ENCODE data around the gene PKN1.

Gene PKN1

GRCh38 chr19:14515501-14516047 lies 82.5 kb downstream of the PKN1 start:
- no peak for DNase-seq (ENCODE audit: low read depth)

DNA sequence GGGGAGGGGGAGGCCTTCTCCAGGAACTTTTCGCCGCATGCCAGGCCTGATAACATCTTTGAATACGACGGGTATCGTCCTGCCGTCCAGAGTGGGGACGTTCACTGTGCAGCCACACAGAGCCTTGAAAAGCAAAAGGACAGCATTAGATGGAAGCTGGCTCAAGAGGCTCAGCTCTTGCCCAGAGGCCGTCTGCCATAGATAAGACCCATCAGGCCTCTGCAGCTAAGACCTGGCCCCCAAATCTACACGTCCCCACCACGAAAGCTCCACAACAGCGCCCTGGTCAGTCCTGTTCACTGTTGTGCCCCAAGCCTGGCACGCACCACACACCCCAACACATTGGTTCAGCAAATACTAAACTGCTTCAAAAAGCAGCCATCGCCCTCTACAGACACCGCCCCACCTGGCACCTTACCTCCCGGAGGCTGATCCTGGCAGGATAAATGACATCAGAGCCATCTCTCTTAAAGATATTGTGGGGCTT lies 83.0 kb downstream of the PKN1 start:
- no peak for DNase-seq (ENCODE audit: low read depth)

DNA sequence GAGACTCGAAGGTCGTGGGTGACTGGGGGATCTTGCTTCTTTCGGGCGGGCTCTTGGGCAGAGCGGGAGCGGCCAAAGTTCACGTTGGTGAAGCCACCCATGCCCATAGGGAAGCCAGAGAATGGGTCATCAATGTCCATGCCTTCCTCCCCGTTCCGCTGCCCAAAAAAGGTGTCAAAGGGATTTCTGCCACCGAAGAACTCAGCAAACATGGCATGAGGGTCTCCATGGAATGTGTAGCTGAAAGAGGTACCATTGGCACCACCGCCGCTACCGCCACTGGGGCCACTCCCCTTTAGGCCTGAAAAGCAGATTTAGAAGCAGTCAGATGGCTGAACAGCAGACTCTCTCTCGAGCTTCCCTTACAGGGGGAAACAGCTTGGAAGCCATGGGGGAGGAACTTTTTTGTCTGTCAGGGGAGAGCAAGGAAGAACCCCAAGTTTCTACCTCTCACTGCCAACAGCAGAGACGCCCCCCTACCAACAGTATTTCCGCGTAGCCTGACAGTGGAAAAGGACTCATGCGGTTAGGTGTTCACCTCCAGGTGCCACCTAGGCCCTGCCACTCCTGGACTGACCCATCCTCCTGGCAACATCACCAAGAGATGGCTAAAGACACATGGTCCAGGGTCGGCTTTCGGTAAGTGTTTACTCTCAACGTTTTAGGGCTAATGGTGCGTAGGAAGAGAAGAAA lies 83.8 kb downstream of the PKN1 start:
- DNase-seq (ENCODE audit: low read depth): peak; percentile 15

- no peak for DNase-seq (ENCODE audit: low read depth)
Observed at GRCh38 chr19:14517446-14517839, 84.3 kb downstream of the PKN1 start.

DNA sequence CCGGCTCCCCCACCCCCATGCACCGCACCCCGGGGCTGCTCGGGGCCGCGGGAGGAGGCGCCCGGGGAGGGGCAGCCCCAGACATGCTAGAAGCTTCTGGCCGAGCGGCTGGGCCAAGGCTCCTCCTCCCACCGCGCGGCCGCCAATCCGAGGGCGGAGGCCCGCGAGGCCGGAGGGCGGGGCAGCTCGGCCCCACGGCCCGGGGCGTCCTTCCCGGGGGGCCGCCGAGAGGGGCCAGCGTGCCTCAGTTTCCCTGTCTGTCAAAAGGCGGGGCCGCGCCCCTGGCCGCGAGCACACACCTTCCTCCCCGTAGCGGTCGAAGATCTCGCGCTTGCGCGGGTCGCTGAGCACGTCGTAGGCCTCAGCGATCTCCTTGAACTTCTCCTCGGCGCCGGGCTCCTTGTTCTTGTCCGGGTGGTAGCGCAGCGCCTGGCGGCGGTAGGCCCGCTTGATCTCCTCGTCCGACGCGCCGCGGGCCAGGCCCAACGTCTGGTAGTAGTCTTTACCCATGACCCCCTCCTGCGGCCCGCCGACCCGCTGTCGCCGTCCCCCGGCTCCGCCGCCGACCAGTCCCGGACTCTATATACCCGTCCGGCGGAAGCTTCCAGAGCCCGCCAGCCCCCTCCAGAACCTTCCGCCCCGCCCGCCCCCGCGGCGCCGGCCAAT lies 84.9 kb downstream of the PKN1 start, which contains the start of gene DNAJB1:
Gene DNAJB1 (minus strand): TSS at position 558 of the 666 bp plus-strand sequence. CDS start 48 bp downstream, at position 510.
- peak; percentile 58 for DNase-seq (ENCODE audit: low read depth)

- DNase-seq (ENCODE audit: low read depth): no peak
Observed at GRCh38 chr19:14519245-14519859, 86.2 kb downstream of the PKN1 start.

GRCh38 chr19:14519860-14520407 lies 86.8 kb downstream of the PKN1 start:
- DNase-seq (ENCODE audit: low read depth): no peak

GRCh38 chr19:14520543-14520942 lies 87.4 kb downstream of the PKN1 start:
- no peak for DNase-seq (ENCODE audit: low read depth)
